ENCODE data around the gene IFNAR1.

IFNAR1 gene

DNA sequence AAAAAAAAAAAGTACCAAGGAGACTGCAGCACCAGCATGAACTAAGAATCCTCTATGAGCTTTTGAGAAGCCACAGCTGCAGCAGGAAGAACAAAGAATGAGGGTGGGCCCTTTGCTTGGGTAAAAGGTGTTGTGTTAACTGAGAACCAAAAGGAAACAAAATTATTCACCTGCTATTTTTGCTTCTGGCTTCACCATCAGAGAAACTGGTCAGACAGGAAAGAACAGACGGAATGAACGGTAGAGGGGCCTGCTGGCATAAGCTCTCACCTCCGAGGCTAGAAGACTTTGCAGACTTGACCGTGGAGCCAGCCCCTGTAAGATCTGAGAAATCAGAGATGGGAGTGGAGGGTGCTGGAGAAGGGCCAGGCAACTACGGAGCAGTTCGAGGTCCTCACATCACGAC lies 31.0 kb upstream of the IFNAR1 start:
- H3K27me3 ChIP-seq (ENCODE audit: insufficient read depth, low read length) = no peaks in the 10 kb centered on the region
- no peak overlapping the region for H2AFZ ChIP-seq (ENCODE audit: low read length)
- H3K9me2 ChIP-seq (ENCODE audit: low read depth, low read length) = no peaks in the 10 kb centered on the region
- H3K4me3 ChIP-seq (ENCODE audit: low read depth, low read length, poor library complexity, severe bottlenecking) = peak overlapping the region; percentile 2
- peaks cover 73% of the 10 kb centered on the region for H3K4me1 ChIP-seq (ENCODE audit: insufficient read depth, low read length, severe bottlenecking)
- peak overlapping the region; percentile 32; the same call in 1 of the 2 replicates for H3K9ac ChIP-seq (ENCODE audit: low read length)
- no peaks in the 10 kb centered on the region for H3K9me3 ChIP-seq (ENCODE audit: low read length)
- H3F3A ChIP-seq (ENCODE audit: insufficient read depth, low read length) = 0 out of 2 replicates have a peak, but pooled peaks cover 4% of the 10 kb centered on the region
- peaks cover 47% of the 10 kb centered on the region for H3K36me3 ChIP-seq (ENCODE audit: insufficient read depth, low read length)
- peak overlapping the region; percentile 96 for H3K27ac ChIP-seq (ENCODE audit: low read depth, low read length, poor library complexity, severe bottlenecking)
- TF ChIP-seq EZH2 (IDR thresholded peaks at IDR 0.05; ENCODE audit: borderline replicate concordance, low read length) = no peak
- TF ChIP-seq, protein P1, sequence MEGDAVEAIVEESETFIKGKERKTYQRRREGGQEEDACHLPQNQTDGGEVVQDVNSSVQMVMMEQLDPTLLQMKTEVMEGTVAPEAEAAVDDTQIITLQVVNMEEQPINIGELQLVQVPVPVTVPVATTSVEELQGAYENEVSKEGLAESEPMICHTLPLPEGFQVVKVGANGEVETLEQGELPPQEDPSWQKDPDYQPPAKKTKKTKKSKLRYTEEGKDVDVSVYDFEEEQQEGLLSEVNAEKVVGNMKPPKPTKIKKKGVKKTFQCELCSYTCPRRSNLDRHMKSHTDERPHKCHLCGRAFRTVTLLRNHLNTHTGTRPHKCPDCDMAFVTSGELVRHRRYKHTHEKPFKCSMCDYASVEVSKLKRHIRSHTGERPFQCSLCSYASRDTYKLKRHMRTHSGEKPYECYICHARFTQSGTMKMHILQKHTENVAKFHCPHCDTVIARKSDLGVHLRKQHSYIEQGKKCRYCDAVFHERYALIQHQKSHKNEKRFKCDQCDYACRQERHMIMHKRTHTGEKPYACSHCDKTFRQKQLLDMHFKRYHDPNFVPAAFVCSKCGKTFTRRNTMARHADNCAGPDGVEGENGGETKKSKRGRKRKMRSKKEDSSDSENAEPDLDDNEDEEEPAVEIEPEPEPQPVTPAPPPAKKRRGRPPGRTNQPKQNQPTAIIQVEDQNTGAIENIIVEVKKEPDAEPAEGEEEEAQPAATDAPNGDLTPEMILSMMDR (IDR thresholded peaks at IDR 0.05; ENCODE audit: low read length) = no peak
- peak overlapping the region; percentile 52; the same call in 1 of the 2 replicates for H3K4me2 ChIP-seq (ENCODE audit: low read length)
- H4K20me1 ChIP-seq (ENCODE audit: insufficient read depth, low read length) = no peaks in the 10 kb centered on the region
- no peaks in the 10 kb centered on the region for H3K79me2 ChIP-seq (ENCODE audit: insufficient read depth, low read length)

DNA sequence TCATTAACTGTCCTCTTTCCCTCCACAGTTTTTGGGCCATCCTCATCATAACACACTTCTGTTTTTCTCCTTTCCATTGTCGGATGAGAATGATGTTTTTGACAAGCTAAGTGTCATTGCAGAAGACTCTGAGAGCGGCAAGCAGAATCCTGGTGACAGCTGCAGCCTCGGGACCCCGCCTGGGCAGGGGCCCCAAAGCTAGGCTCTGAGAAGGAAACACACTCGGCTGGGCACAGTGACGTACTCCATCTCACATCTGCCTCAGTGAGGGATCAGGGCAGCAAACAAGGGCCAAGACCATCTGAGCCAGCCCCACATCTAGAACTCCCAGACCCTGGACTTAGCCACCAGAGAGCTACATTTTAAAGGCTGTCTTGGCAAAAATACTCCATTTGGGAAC lies 28.6 kb upstream of the IFNAR1 start:
- H3K4me2 ChIP-seq (ENCODE audit: low read length) = peak overlapping the region; percentile 36; the same call in 1 of the 2 replicates
- H3K27me3 ChIP-seq (ENCODE audit: insufficient read depth, low read length) = no peaks in the 10 kb centered on the region
- H3K36me3 ChIP-seq (ENCODE audit: insufficient read depth, low read length) = peaks cover 28% of the 10 kb centered on the region; the same call in 1 of the 2 replicates
- TF ChIP-seq, protein P1 (IDR thresholded peaks at IDR 0.05; ENCODE audit: low read length) = no peak
- H4K20me1 ChIP-seq (ENCODE audit: insufficient read depth, low read length) = no peaks in the 10 kb centered on the region
- H3K27ac ChIP-seq (ENCODE audit: low read depth, low read length, poor library complexity, severe bottlenecking) = peak overlapping the region; percentile 96
- H3K9ac ChIP-seq (ENCODE audit: low read length) = peak overlapping the region; percentile 42; the same call in 1 of the 2 replicates
- no peak overlapping the region for H2AFZ ChIP-seq (ENCODE audit: low read length)
- H3K79me2 ChIP-seq (ENCODE audit: insufficient read depth, low read length) = no peaks in the 10 kb centered on the region
- H3K4me3 ChIP-seq (ENCODE audit: low read depth, low read length, poor library complexity, severe bottlenecking) = no peak overlapping the region
- no peaks in the 10 kb centered on the region for H3K9me2 ChIP-seq (ENCODE audit: low read depth, low read length)
- peaks cover 89% of the 10 kb centered on the region for H3K4me1 ChIP-seq (ENCODE audit: insufficient read depth, low read length, severe bottlenecking)
- H3K9me3 ChIP-seq (ENCODE audit: low read length) = no peaks in the 10 kb centered on the region
- H3F3A ChIP-seq (ENCODE audit: insufficient read depth, low read length) = 0 out of 2 replicates have a peak, but pooled peaks cover 4% of the 10 kb centered on the region

DNA sequence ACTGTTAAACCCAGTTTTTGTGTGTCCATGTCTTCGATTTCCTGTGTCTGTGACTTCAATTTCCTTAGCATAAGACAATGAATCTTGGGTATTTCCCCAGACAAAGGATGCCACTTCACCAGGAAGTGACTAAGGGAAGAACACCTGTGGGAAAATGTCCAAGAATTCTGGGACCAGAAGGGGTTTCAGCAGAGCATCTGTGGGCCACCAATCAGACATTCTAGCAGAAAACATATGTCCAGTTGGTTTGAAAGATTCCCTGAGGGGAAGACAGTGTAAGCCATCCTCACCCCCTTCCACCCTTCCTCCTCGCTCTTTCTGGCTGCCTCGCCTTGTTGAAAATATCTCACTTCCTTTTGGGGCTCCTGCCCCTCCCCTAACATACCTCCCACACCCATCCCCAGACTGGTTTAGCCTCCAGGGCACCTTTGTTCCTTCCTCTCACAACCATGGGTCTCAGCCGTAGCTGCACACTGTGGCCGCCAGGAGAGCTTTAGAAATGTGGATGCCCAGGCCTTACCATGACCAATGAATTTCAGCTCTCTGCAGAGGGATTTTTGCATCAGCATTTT lies 25.5 kb upstream of the IFNAR1 start:
- Histone ChIP-seq H3K4me2 (ENCODE audit: low read length) (peak overlapping the region; percentile 37; the same call in 1 of the 2 replicates), H3K9me2 (ENCODE audit: low read depth, low read length) (no peaks in the 10 kb centered on the region), H4K20me1 (ENCODE audit: insufficient read depth, low read length) (no peaks in the 10 kb centered on the region), H2AFZ (ENCODE audit: low read length) (no peak overlapping the region), H3F3A (ENCODE audit: insufficient read depth, low read length) (no peaks in the 10 kb centered on the region), H3K27me3 (ENCODE audit: insufficient read depth, low read length) (no peaks in the 10 kb centered on the region), H3K9me3 (ENCODE audit: low read length) (no peaks in the 10 kb centered on the region), H3K4me1 (ENCODE audit: insufficient read depth, low read length, severe bottlenecking) (peaks cover 96% of the 10 kb centered on the region), H3K36me3 (ENCODE audit: insufficient read depth, low read length) (peaks cover 5% of the 10 kb centered on the region; the same call in 1 of the 2 replicates), H3K27ac (ENCODE audit: low read depth, low read length, poor library complexity, severe bottlenecking) (peak overlapping the region; percentile 96), H3K4me3 (ENCODE audit: low read depth, low read length, poor library complexity, severe bottlenecking) (no peak overlapping the region), H3K79me2 (ENCODE audit: insufficient read depth, low read length) (no peaks in the 10 kb centered on the region), H3K9ac (ENCODE audit: low read length) (peak overlapping the region; percentile 10; the same call in 1 of the 2 replicates)
- no peak for TF ChIP-seq EZH2 (IDR thresholded peaks at IDR 0.05; ENCODE audit: borderline replicate concordance, low read length)
- TF ChIP-seq, protein P1 (IDR thresholded peaks at IDR 0.05; ENCODE audit: low read length) = peak; percentile 41; the same call in 1 of the 2 replicates

Data from OCI-LY1 (cell line).